GM21390 (cell line): ENCODE data around the gene SEC24A.
"Not testable (repeated sequence)": the region's sequence is repeated elsewhere in the genome, so short reads cannot be mapped to it uniquely, and the experiment has no call there.

ENCODE experiments used
- ATAC-seq: cut with Tn5 transposase; IDR thresholded peaks from one replicate; pipeline ENCODE4 v1.9.1; 2021; ENCODE audit not compliant: unreplicated experiment

The SEC24A gene

GRCh38 chr5:134648425-134649162 is at the start of gene SEC24A:
TSS of gene SEC24A (plus strand) at chr5:134648785. CDS start at chr5:134649077, 292 bp downstream.
- ATAC-seq, result peak; percentile 73

- not testable (repeated sequence) for ATAC-seq
These were observed 48.8 kb upstream of the SEC24A start for GRCh38 chr5:134599820-134600219.

- no peak for ATAC-seq
These were observed 48.0 kb upstream of the SEC24A start for GRCh38 chr5:134600600-134600999.

GRCh38 chr5:134603059-134603458 is 45.5 kb upstream of the SEC24A start:
- ATAC-seq, result peak; percentile 59

- ATAC-seq, result peak; percentile 58
These were observed 43.7 kb upstream of the SEC24A start for GRCh38 chr5:134604908-134605307.

GRCh38 chr5:134606726-134607125 is 41.9 kb upstream of the SEC24A start:
- no peak for ATAC-seq

GRCh38 chr5:134608555-134608954 is 40.0 kb upstream of the SEC24A start:
- ATAC-seq, result no peak

- ATAC-seq, result peak; percentile 56
These were observed 39.2 kb upstream of the SEC24A start for GRCh38 chr5:134609232-134609851.

GRCh38 chr5:134610725-134611124 is 37.9 kb upstream of the SEC24A start:
- ATAC-seq, result no peak

GRCh38 chr5:134611515-134611914 is 37.1 kb upstream of the SEC24A start:
- no peak for ATAC-seq

- ATAC-seq, result no peak
These were observed 34.0 kb upstream of the SEC24A start for GRCh38 chr5:134614450-134615085.

GRCh38 chr5:134620634-134621033 is 28.0 kb upstream of the SEC24A start:
- no peak for ATAC-seq

- ATAC-seq, result no peak
These were observed 23.0 kb upstream of the SEC24A start for GRCh38 chr5:134625559-134625958.

- ATAC-seq, result no peak
These were observed 22.1 kb upstream of the SEC24A start for GRCh38 chr5:134626369-134627014.

GRCh38 chr5:134634227-134634626 is 14.4 kb upstream of the SEC24A start:
- ATAC-seq, result no peak

- not testable (repeated sequence) for ATAC-seq
These were observed 13.2 kb upstream of the SEC24A start for GRCh38 chr5:134635366-134635765.

GRCh38 chr5:134637116-134637721 is 11.4 kb upstream of the SEC24A start:
- no peak for ATAC-seq

GRCh38 chr5:134638760-134639201 is 9.8 kb upstream of the SEC24A start:
- ATAC-seq, result no peak

- ATAC-seq, result peak; percentile 56
These were observed 5.6 kb upstream of the SEC24A start for GRCh38 chr5:134642931-134643530.

- peak; percentile 34 for ATAC-seq
These were observed 698 bp upstream of the SEC24A start for GRCh38 chr5:134647750-134648424.
